DMS53 (cell line): ENCODE measurements around the gene SDR42E2.
A peak's percentile ranks its signal among the peaks of the same experiment; 100 is the strongest.
"Not testable (repeated sequence)": the region's sequence is repeated elsewhere in the genome, so short reads cannot be mapped to it uniquely, and the experiment has no call there.

Experiments used
- DNase-seq: peaks from one replicate; lab custom pipeline; 2025; lab: John Stamatoyannopoulos, UW

Gene SDR42E2

GRCh38 chr16:22162656-22163009 lies 327 bp downstream of the SDR42E2 start:
- no peak for DNase-seq

DNA sequence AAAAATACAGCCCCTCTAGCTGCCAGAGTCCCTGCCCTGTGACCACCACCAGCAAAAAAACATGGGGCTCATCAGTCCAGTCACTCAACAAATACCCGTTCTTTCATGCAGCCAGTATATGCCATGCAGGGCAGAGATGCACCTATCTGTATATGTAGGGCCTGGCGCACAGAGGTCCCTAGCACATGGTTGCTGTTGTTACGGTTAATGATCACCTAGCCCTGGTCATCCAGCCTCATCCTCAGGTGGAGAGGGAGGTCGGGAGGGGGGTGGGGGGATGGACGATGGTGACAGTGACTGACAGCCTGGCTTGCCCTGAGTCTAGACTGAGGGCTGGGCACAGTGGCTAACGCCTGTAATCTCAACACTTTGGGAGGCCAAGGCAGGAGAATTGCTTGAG lies 1.5 kb downstream of the SDR42E2 start:
- peak; percentile 14 for DNase-seq

- no peak for DNase-seq
These were observed 2.2 kb downstream of the SDR42E2 start for GRCh38 chr16:22164482-22164881.

DNA sequence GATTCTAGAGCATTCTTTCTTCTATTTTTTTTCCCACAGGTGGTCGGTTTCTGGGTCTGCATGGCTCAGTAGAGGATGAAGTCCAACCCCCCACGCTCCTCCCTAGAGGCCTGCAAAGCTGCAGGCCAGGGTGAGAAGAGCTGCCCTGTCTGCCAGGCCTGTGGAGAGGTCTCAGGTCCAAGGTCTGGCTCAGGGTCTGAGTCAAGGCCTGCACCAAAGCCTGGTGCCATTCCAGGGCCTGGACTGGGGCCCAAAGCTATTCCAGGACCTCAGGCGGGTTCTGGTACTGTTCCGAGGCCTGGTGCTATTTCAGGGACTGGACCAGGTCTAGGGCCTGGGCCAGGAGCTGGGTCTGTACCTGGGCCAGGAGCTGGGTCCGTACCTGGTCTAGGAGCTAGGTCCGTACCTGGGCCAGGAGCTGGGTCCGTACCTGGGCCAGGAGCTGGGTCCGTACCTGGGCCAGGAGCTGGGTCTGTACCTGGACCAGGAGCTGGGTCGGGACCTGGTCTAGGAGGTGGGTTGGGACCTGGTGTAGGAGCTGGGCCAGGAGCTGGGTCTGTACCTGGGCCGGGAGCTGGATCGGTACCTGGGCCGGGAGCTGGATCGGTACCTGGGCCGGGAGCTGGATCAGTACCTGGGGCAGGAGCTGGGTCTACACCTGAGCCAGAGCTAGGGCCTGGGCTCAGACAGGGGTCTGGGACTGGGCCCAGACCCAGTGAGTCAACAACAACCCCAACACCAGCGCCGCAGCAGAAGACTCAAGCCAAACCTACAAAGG lies 3.4 kb downstream of the SDR42E2 start:
- DNase-seq, result no peak

- DNase-seq, result no peak
These were observed 9.6 kb downstream of the SDR42E2 start for GRCh38 chr16:22171953-22172352.

DNA sequence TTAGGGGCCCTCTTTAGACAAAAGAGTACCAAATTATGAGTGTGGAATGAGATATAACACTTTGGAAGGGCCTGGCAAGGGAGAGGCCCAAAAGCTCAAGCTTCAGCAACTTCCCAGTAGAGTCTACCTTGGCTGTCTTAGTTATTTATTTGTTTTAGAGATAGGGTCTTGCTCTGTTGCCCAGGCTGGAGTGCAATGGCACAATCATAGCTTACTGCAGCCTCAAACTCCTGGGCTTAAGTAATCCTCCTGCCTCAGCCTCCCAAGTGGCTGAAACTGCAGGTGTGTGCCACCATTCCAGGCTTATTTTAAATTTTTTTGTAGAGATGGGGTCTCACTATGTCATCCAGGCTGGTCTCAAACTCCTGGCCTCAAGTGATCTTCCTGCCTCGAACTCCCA lies 10.3 kb downstream of the SDR42E2 start:
- not testable (repeated sequence) for DNase-seq

DNA sequence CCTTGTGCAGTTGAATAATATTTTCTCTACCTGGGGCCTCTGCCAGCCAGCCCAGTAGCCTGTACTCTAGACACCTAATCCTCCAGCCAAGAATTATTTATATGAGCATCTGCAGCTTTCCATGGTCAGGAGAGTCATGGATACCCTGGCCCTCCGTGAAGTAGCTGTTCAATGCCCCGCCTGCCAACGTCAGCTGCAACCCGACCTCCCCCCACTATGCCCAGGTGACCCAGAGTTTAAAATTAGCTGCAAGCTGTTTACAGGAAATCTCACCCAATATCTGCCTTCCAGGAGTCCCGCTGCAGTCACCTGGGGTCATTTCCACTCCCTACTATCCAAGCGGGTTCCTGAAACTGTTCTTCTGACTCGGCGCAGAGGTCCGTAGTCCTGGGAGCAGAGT lies 12.3 kb downstream of the SDR42E2 start:
- DNase-seq, result no peak

DNA sequence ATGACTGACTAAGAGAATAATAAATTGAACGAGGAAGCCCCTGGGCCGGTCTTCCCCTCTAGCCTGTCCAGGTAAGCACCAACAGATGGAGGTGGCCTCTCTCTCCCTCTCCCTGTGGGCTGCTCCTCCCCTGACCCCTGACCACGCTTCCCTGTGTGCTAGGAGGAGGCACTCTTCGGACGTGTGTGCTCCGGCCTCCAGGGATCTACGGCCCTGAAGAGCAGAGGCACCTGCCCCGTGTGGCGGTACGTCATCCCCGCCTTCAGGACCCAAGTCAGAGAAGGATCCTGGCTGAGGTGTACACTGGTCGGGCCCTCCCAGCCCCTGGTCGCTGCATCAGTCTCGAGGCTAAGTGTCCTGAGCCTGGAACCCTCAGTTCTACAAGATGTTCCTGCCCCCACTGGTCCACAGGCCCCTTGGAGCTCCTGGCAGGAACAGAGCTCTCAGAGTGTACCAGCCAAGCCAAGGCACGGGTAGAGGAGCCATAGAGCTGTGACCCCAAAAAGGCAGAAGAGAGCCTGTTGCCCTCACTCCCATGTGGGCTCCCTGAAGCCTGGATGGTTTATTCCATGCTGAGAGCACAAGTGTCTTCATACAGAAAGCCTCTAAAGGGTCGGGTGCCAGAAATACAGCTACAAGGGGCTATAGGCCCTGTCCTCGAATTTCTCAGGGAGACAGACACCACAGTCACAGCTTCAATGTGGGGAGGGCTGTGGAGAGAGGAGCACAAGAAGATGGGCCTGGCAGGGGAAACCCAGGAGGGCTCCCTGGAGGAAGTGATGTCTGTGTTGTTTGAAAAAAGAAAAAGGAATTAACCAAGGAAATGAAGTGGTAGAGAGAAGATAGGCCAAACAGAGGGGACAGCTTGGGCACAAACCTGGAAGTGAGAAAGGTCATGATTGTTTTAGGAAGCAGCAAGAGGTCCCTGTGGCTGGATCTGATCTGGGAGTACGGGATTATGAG lies 15.9 kb downstream of the SDR42E2 start:
- no peak for DNase-seq

DNA sequence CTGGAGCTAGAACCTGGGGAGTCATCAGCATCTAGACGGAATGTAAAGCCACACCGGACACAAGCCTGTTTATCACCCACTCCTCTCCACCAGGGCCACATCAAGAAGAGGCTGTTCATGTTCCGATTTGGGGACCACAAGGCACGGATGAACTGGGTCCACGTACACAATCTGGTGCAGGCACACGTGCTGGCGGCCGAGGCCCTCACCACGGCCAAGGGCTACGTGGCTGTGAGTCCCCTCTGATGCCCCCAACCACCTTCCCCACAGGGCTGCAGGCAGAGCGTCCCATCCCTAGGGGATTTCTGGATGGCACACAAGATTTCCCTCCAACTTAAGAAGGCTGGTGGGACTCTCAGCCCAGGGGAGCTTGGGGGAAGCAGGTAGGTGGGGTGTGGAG lies 19.1 kb downstream of the SDR42E2 start:
- no peak for DNase-seq

- DNase-seq, result no peak
These were observed 19.5 kb downstream of the SDR42E2 start for GRCh38 chr16:22181843-22182242.

DNA sequence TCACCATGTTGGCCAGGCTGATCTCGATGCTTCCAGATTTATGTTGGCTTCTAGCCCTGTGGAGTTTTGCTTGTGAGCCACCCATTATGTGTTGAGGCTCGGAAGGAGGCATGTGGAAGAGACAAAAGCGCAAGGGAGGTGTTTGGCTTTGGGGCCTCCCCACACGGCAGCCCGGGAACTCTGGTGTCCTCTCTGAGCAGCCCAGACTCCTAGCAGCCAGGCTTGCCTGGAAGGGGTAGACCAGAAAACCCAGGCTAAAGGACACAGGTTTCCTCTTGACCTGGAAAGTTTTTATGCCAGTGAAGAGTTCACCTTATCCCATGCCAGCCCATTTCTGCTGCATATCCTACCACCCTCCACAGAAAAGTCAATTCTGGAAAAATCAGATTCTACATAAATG lies 21.0 kb downstream of the SDR42E2 start:
- DNase-seq, result no peak

GRCh38 chr16:22183901-22184614 lies 21.8 kb downstream of the SDR42E2 start:
- no peak for DNase-seq

- DNase-seq, result no peak
These were observed 22.3 kb downstream of the SDR42E2 start for GRCh38 chr16:22184615-22184968.

DNA sequence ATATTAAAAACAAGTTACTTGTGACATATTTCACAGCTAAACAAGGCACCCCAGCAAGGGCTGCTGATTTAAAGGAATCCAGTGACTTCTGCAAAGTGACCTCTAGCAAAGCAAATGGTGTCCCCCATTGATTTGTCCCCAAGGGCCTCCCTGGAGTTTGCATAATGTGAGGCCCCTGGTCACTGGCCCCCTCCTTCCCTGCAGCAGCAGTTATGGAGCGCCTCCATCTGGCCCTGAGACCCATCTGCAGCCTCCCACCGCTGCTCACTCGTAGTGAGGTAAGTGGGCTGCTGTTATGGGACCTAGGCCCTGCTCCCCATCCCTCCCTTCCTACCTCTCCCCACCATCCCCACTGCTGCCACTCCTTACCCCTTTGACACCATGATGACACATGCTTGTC lies 24.2 kb downstream of the SDR42E2 start:
- DNase-seq, result no peak

GRCh38 chr16:22188267-22188594 lies 25.9 kb downstream of the SDR42E2 start:
- no peak for DNase-seq

DNA sequence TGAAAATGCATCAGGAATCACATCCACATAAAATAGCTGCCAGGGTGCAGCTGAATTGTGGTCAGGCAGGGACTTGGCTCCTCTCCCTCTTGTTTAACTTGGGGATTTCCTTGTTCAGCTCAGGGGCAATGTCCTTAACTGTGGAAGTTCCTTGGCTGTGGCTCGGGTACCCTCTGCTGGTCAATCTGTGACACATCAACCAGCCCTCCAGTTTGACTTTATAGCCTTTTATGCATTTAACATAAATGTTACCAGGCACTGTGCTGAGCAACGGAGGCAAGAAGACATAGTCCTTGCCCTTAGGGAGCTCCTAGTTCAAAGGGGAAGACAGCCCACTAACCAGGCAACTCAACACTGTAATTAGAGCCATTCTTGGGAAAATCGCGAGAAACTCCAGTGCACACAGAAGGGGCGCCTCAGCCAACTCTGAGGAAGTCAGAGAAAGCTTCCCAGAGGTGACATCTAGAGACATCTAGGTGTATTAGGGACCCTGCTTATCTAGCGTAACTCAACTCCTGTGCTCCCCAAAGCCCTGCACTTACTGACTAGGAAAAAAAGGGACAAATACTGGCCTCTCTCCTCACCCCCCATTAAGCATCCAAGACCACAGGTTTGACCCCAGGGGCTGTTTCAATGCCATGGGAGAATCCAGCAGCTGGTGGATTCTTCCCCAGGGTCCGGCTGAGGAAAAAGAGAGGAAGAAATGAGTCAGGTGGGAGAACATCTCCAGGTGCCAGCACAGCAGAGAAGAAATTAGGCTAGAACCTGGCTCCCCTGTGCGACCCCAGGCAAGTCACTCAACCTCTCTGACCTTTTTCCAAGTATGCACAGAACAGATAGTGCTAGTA lies 26.5 kb downstream of the SDR42E2 start:
- peak; percentile 88 for DNase-seq

- DNase-seq, result peak; percentile 50
These were observed 27.3 kb downstream of the SDR42E2 start for GRCh38 chr16:22189473-22190080.

- DNase-seq, result peak; percentile 99
These were observed 27.9 kb downstream of the SDR42E2 start for GRCh38 chr16:22190081-22190775.

DNA sequence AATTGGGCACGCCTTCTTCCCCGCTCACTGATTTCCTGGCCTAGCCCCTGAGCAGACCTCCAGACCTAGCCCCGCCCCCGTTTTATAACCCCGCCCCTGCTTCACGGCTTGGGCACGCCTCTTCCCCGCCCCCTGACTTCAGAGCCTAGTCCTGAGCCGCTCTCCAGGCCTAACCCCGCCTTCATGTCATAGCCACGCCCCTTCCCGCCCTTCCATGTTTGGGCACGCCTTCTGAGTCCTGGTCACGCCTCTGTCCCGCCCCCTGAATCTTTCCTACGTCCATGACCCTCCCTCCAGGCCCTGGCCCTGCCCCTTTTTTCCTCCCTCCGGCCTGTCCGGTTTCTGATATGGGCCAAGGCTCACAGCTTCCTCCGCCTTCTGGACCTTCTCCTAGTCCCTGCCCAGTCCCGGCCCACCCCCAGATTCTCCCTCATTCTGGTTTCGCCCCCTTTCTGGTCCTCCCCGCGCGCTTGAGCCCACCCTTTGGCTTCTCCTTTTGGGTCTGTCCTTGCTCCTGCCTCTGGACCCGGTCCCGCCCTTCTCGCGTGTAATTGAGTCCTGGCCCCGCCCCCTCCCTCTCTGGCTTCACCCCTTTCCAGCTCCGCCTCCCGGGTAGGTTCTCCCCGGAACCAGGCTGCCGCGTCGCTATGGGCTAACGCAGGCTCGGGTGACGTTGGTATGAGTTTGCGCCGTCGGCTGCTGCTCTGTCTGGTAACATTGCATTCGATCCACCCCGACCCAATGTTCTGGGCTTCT lies 28.6 kb downstream of the SDR42E2 start:
- peak; percentile 99 for DNase-seq
